Smooth muscle cell of bladder (primary cell): ENCODE results near the gene UTP20. TPM values are rescaled to one million over a fixed set of nuclear protein-coding genes. Genes with fewer than 3 reads are reported as not detected.

Source experiments
- total RNA-seq: library from RNA; depleted of rRNA; stranded (reverse); fragments of >200 nt; gene quantifications from 2 replicates; pipeline ENCODE4 v1.2.3, GENCODE V29; 2014

UTP20 gene
- total RNA-seq: 9.1 and 11.4 TPM in 2 replicates

GRCh38 chr12:101280006-101280505 is at the start of gene UTP20:
UTP20 (plus strand) TSS chr12:101280105; CDS start chr12:101280283, 178 bp downstream.

GRCh38 chr12:101407436-101408345 is 127.8 kb downstream of the UTP20 start, which contains the start of gene ARL1:
ARL1 (minus strand) TSS chr12:101407772; CDS start chr12:101407645, 127 bp downstream.

Other genes starting within 250 kb of the UTP20 start
- gene SLC5A8, start 69.9 kb upstream of the UTP20 start, total RNA-seq: not detected in 2 replicates
- gene ARL1, start 127.7 kb downstream of the UTP20 start, total RNA-seq: 71.5 and 117 TPM in 2 replicates
- not detected in 2 replicates for gene SPIC, start 195.2 kb downstream of the UTP20 start, total RNA-seq